Ammon's horn (tissue), 1 donor: ENCODE data around the gene GTF2IRD1.
"Not testable (repeated sequence)": the region's sequence is repeated elsewhere in the genome, so short reads cannot be mapped to it uniquely, and the experiment has no call there.

Source experiments
- DNase-seq: peaks from one replicate; pipeline ENCODE4 v3.0.0-alpha.2; 2016; ENCODE audit warnings: low spot score

GTF2IRD1 gene

GRCh38 chr7:74430409-74430808 lies 23.3 kb upstream of the GTF2IRD1 start:
- DNase-seq: not testable (repeated sequence)

GRCh38 chr7:74430961-74431466 lies 22.7 kb upstream of the GTF2IRD1 start:
- peak; percentile 51 for DNase-seq

GRCh38 chr7:74437291-74437571 lies 16.5 kb upstream of the GTF2IRD1 start:
- DNase-seq: not testable (repeated sequence)

GRCh38 chr7:74438327-74438726 lies 15.4 kb upstream of the GTF2IRD1 start:
- no peak for DNase-seq

- no peak for DNase-seq
These were observed 14.2 kb upstream of the GTF2IRD1 start for GRCh38 chr7:74439541-74439940.

- not testable (repeated sequence) for DNase-seq
These were observed 13.6 kb upstream of the GTF2IRD1 start for GRCh38 chr7:74440143-74440542.

- no peak for DNase-seq
These were observed 11.9 kb upstream of the GTF2IRD1 start for GRCh38 chr7:74441801-74442200.

GRCh38 chr7:74443543-74444247 lies 10.0 kb upstream of the GTF2IRD1 start:
- no peak for DNase-seq

- DNase-seq: no peak
These were observed 4.6 kb upstream of the GTF2IRD1 start for GRCh38 chr7:74449144-74449543.

- peak; percentile 62 for DNase-seq
These were observed 3.8 kb upstream of the GTF2IRD1 start for GRCh38 chr7:74449809-74450397.

GRCh38 chr7:74452748-74453321 lies 871 bp upstream of the GTF2IRD1 start:
- DNase-seq: no peak

- DNase-seq: no peak
These were observed 567 bp downstream of the GTF2IRD1 start for GRCh38 chr7:74454021-74454924.

GRCh38 chr7:74454925-74455288 lies 1.2 kb downstream of the GTF2IRD1 start:
- DNase-seq: no peak

- DNase-seq: no peak
These were observed 1.6 kb downstream of the GTF2IRD1 start for GRCh38 chr7:74455291-74455804.

- DNase-seq: no peak
These were observed 2.2 kb downstream of the GTF2IRD1 start for GRCh38 chr7:74455928-74456327.

- no peak for DNase-seq
These were observed 3.3 kb downstream of the GTF2IRD1 start for GRCh38 chr7:74457007-74457406.

GRCh38 chr7:74461970-74462706 lies 8.4 kb downstream of the GTF2IRD1 start:
- no peak for DNase-seq

- no peak for DNase-seq
These were observed 9.0 kb downstream of the GTF2IRD1 start for GRCh38 chr7:74462707-74463100.

- no peak for DNase-seq
These were observed 11.5 kb downstream of the GTF2IRD1 start for GRCh38 chr7:74464931-74465886.

GRCh38 chr7:74466196-74466813 lies 12.6 kb downstream of the GTF2IRD1 start:
- peak; percentile 68 for DNase-seq
